K562 treated with DMSO at 1 percent for 12 hours (cell line): ENCODE data around the gene KCNJ4. TPM values are rescaled to one million over a fixed set of nuclear protein-coding genes. Genes with fewer than 3 reads are reported as not detected.

ENCODE experiments used
- total RNA-seq: library from RNA; unstranded; fragments of 300-600 nt; gene quantifications from 2 replicates; pipeline ENCODE4 v1.2.3, GENCODE V29; 2022; ENCODE audit not compliant: insufficient read depth

The KCNJ4 gene
- not detected in 2 replicates for total RNA-seq

GRCh38 chr22:38455076-38455529 is at the start of gene KCNJ4:
TSS of gene KCNJ4 (minus strand) at chr22:38455199. CDS start at chr22:38428132, 27,067 bp downstream.

GRCh38 chr22:38467904-38468442 is 13.0 kb upstream of the KCNJ4 start, which contains the start of gene KDELR3:
TSS of gene KDELR3 (plus strand) at chr22:38468096. CDS start at chr22:38468234, 138 bp downstream.

Other genes starting within 250 kb of the KCNJ4 start
- 15.5 and 35.8 TPM in 2 replicates for gene TMEM184B, start 182.2 kb downstream of the KCNJ4 start, total RNA-seq
- gene CSNK1E, start 137.8 kb downstream of the KCNJ4 start, total RNA-seq, result 42.5 and 72.0 TPM in 2 replicates
- gene KDELR3, start 12.9 kb upstream of the KCNJ4 start, total RNA-seq, result 14.8 and 27.3 TPM in 2 replicates
- gene DDX17, start 51.1 kb upstream of the KCNJ4 start, total RNA-seq, result 37.4 and 199 TPM in 2 replicates
- gene DMC1, start 115.0 kb upstream of the KCNJ4 start, total RNA-seq, result 1.6 and 4.2 TPM in 2 replicates
- 0.79 TPM in 1 of 2 replicates, not detected in the other for gene FAM227A, start 201.2 kb upstream of the KCNJ4 start, total RNA-seq
- gene CBY1, start 201.4 kb upstream of the KCNJ4 start, total RNA-seq, result 13.4 and 15.1 TPM in 2 replicates
- 12.2 and 15.7 TPM in 2 replicates for gene TOMM22, start 226.8 kb upstream of the KCNJ4 start, total RNA-seq
- gene JOSD1, start 245.7 kb upstream of the KCNJ4 start, total RNA-seq, result 22.1 and 47.6 TPM in 2 replicates